ENCODE data around the gene PLRG1.

DNA sequence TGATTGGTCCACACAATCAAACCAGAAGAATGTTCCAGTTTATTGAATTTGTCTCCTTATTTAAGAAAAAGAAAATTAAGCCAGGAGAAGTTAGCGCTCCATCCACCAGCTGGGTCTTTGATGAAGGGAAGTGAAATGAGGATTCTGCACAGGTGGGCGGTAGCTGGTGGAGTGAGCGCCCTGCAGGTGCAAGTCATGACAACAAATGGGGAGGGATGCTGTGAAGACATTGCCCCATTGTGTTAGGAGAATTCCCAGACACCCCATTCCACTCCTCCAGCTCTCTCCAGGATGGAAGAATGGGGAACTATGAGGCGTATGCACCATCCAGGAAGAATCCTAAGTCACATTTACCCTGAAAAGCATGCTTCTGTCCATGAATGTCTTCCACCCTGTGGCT, 22.9 kb downstream of the PLRG1 start:
- TF ChIP-seq, protein P1, sequence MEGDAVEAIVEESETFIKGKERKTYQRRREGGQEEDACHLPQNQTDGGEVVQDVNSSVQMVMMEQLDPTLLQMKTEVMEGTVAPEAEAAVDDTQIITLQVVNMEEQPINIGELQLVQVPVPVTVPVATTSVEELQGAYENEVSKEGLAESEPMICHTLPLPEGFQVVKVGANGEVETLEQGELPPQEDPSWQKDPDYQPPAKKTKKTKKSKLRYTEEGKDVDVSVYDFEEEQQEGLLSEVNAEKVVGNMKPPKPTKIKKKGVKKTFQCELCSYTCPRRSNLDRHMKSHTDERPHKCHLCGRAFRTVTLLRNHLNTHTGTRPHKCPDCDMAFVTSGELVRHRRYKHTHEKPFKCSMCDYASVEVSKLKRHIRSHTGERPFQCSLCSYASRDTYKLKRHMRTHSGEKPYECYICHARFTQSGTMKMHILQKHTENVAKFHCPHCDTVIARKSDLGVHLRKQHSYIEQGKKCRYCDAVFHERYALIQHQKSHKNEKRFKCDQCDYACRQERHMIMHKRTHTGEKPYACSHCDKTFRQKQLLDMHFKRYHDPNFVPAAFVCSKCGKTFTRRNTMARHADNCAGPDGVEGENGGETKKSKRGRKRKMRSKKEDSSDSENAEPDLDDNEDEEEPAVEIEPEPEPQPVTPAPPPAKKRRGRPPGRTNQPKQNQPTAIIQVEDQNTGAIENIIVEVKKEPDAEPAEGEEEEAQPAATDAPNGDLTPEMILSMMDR (IDR thresholded peaks at IDR 0.05; ENCODE audit: low read length): no peak
- no peak for TF ChIP-seq EZH2 (IDR thresholded peaks at IDR 0.05; ENCODE audit: borderline replicate concordance, low read length)

Measured in OCI-LY1 (cell line).